Embryonic facial prominence (tissue), 1 donor: ENCODE data around the gene BEND3.

Source experiments
- DNase-seq: peaks from one replicate; pipeline ENCODE4 v3.0.0-alpha.2; 2016; ENCODE audit errors: extremely low spot score

BEND3 gene

DNA sequence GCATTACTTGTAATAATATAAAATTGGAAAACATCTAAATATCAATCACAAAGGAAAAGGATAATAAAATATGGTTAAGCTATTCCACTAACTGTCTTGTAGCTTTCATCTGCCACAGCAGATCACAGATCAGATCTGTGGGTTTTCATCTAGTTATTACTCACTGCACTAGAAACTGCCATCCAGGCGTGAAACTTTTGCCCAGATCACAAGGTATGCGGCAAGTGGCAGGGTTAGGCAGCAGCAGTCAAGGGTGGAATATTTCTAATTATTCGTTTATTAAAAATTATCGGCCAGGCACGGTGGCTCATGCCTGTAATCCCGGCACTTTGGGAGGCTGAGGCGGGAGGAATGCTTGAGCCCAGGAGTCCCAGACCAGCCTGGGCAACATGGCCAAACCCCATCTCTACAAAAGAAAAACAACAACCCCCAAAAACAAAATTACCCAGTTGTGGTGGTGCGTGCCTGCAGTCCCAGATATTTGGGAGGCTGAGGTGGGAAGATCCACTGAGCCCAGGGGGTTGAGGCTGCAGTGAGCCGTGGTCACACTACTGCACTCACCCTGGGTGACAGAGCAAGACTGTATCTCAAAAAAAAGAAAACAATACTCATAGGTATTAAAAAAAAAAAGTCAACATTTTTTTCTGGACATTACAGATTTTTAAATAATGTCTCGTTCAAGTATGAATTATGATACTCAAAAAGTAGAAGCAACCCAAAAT, 32.1 kb downstream of the BEND3 start:
- no peak for DNase-seq

DNA sequence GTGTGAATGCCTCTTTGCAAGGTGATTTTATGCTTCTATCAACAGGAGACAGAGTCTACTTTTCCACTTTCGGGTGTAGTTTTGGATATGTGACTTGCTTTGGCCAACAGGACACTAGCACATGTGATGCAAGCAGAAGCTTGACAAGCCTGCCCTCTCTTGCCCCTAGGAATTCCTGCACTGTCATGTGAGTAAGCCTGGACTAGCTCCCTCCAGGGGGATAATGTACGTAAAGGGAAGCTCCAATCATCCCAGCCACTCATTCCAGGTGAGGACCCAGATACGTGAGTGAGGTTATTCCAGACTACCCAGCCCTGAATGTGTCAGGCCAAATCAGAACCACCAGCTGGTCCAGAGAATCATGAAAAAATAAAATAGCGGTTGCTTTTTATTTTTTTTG, 33.3 kb downstream of the BEND3 start:
- DNase-seq: no peak

DNA sequence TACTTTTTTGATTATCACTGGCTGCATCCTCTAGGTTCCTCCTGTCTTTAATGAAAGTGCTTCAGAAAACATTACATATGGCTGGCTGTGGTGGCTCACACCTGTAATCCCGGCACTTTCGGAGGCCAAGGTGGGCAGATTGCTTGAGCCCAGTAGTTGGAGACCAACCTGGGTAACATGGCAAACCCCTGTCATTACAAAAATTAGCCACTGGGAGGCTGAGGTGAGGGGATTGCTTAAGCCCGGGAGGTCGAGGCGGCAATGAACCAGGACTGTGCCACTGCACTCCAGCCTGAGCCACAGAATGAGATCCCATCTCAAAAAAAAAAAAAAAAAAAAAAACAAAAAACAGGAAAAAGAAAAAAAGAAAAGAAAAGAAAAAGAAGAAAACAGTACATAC, 35.3 kb downstream of the BEND3 start:
- DNase-seq: no peak

DNA sequence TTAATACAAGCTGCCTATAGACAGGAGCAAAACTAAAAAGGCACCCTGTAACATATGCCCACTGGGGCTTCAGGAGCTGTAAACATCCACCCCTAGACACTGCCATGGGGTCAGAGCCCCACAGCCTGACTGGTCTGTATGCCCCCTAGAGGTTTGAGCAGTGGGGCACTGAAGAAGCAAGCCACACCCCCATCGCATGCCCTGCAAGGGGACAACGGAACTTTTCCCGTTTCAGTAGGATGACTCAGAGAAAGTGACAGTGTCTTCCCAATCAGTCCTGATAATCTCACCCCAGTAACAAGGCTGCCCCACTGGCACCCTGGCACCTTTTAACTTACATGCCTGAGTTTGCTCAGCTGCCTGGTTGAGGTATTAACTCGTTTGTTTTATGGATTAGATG, 35.9 kb downstream of the BEND3 start:
- DNase-seq: no peak

DNA sequence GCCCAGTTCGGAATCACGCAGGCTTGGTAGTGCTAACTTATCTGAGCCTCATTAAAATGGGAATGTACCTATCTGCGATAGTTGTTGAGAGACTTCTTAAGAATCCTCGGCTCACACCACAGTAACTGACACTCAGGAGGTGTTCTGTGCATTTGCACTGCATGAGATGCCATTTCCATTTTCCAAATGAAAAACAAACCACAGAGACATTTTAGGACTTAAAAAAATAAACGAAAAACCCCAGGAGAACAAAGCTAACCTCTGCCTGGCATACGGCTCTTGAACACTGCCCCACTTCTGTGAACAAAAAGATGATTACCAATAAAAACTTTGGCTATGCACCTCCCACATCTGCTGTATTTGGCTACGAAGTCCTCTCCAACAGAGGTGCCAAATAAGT, 37.6 kb downstream of the BEND3 start:
- no peak for DNase-seq

DNA sequence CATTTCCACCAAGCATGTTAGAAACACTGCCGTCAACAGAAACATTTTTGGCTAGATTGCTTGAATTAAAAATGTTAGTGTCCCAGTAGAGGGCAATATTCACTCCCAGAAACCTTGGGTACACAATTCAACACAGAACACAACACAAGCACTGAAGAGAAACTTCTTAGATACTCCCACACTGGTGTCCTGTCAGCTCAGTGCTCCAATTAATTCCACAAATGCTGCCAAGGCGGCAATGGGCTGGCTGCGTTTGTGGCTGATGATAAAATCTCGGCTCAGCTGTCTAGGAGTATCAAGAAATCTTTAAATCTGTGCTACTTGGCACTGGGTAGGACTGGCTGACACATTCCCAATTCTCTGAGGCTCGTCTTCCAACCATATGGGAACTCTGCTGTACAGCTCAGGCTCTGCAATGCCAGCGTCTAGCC, 39.3 kb downstream of the BEND3 start:
- DNase-seq: no peak

DNA sequence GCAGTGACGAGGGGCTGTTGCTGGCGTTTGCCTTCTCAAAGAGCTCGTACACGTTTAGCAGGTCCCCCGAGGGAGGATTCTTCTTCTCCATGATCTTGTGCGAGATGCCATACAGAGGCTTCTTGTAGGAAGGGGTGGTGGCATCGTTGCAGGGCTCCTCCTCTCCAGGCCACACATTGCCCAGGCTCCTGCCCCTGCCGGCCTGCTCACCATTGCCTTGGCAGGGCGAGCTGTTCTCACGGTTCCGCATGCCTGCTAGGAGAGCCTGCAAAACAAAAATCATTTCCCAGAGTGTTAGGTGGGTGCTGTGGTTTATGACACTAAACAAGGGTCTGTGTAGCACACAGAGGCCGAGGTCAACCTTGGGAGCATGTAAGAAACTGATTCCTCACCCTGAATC, 44.6 kb downstream of the BEND3 start:
- no peak for DNase-seq

DNA sequence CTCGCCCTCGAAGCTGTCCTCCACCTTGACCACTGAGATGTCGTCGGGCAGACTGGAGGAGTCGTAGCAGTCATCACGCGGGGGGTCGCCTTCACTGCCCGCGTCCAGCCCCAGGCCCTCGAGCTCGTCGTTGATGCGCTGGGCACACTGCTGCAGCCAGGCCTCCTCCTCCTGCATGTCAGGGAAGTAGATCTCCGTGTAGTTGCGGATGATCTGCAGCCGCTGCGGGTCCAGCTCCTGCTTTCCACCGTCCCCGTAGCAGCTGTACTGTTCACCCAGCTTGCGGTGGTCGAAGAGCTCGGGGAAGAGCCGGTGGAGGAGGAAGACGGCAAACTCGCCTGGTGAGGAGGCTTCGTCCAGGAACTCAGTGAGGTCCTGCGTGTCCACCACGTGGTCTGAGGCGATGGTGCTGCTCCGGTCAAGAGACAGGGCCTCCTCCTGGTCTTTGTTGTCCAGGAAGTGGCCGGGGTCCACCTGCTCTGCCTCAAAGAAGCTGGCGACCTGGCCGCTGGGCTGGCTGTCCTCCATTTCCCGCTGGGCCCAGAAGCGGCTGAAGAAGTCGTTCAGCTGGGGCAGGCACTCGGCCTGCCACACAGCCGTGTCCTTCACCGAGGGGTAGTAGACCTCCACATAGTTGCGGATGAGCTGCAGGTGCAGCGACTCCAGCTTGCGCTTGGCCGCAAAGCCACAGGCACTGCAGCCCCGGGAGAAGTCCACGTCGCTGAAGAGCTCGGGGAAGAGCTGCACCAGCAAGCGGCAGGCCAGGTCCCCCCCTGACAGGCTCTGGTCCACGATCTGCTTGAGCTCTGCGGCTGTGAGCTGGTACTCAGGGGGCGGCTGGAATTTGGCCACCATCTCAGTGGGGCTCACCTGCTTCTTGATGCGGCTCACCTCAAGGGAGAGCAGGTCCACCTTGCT, 45.4 kb downstream of the BEND3 start:
- no peak for DNase-seq

DNA sequence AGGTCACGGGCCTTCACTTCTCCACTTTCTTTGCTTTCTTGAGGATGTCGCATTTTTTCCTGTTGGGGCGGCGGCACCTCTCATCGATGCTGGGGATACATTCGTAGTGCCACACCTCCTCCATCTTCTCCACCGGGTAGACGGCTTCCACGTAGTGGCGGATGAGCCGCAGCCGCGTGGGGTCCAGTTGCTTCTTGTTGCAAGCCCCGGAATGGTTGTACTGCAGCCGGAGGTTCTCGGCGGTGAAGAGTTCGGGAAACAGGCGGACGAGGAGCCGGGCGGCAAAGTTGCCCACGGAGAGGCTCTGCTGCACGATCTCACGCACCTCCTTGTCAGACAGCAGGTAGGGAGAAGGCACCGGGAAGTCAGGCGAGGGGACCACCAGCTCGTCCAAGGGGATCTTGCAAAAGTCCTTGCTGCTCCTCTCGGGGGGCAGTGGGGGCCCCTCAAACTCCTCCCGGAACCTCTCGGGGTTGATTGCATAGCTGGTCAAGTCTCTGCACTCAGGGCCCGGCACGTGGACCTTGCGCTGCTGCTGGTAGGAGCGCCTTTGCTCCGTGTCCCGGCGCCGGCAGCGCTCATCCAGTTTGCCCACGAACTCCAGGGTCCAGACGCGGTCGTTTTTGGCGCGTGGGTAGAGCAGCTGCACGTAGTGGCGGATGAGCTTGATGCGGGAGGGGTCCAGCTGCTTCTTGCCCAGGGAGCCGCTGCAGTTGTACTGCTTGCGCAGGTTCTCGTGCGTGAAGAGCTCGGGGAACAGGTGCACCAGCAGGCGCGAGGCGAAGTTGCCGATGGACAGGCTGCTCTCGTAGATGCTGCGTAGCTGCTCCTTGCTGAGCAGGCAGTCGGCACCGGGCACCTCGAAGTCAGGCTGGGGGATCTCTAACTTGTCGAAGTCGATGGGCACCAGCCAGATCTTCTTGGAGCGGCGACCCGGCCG, 46.4 kb downstream of the BEND3 start:
- DNase-seq: no peak

DNA sequence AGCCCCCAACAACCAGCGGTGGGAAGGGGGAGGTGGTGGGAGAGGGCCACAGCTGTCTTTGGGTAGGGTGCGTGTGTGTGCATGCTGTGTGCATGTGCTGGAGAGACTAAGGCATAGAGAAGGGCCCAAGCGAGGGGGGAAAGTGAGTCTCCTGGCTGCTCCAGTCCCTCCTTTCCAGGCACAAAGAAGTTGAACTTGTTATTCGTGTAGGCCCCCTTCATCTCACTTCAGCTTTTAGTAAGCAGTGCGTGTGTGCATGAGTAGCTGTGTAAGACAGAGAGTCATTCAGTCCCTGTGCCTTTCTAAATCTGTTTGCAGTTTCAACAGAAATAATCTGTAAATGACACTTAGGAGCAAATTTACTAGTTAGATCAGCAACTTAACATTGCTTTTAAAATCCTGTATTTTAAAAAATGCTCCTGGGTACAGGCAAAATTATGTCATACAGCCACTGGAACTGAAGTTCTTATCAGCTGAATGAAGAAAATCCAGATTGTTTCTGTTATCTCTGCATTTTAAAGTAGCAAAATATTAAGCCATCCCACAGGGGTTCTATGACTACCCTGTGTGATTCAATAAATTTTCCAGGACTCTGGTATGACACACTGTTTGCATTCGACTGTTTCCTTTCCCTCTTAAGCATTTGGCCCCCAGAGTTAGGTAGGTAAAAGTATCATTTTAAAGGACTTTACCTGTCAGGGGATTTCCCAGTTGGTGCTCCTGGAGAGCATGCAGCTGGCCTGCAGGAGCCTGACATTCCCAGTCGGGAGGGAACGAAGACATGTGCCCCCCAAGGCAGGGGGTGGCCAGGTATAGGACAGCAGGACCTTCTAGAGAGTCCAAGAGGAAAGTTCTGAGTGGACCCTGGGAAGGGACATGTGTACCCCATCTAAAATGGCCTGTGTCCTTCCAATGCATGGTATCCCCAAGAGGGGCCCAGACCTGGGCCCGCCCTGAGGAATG, 48.3 kb downstream of the BEND3 start:
- DNase-seq: no peak

DNA sequence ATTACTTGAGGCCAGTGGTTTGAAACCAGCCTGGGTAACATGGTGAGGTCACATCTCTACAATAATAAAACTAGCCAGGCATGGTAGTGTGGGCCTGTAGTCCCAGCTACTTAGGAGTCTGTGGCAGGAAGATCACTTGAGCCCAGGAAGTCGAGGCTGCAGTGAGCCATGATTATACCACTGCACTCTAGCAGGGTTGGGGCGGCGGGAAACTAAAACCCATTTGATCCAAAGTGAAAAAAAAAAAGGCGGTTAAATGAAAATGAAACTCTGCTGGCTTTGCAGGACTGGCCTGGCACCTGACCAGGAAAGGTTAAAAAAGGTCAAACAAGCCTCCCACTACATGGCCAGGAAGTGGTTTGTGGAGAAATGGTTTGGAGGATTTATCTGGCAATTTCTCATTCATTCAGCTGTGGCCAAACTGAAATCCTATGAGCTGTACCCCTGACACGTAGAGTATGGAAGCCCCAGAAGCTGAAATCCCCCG, 50.7 kb downstream of the BEND3 start:
- DNase-seq: no peak

DNA sequence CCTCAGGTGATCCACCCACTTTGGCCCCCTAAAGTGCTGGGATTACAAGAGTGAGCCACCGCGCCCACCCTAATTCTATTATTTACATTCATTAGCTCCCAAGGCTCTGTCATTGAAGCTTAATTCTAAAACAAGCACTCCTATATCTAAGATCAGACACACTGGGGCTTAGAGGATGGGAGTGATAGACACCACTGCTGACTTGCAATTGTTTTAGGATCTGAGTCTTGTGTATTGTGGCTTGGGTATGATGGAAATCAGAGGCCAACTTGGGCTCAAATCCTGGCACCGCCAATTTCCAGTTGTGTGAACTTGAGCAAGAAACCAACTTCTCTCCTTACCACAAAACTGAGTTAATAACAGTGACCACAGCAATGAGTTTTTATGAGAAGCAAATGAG, 52.6 kb downstream of the BEND3 start:
- no peak for DNase-seq

DNA sequence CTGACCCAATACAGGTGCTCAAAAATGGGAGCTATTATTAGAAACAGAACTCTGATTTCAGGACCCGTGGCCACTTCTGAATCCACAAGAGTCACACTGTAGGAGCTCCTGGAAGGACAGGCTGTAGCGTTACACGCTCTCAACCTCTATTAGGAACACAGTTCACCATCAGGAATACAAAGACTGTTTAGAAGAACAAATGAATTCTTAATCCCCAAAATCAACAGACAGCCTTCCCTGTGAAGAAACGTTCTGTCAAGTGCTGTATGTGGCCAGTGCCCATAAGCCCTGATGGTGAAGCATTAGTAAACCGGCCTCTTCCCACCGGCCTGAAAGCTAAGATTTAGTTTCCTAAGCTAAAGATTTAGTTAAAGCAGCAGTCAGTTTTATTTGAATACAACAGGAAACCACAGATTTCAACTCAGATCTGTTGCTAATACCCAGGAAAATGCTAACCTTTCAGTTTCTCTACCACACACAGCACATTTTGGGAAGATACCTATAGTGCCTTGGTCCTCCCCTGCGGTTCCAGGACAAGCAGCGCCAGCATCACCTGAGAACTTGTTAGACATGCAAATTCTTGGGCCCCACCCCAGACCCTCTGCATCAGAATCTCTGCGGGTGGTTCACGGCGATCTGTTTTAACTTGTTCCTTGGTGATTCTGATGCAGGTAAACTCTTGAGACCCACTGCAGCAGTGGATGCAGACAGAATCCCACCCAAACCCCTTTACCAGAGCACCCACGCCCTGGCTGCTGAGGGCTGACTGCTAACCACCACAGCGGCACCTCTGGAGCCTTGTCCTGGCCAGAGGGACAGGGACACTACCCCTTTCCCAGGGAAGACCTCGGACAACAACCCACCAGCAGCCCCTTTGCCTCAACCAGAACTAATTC, 53.9 kb downstream of the BEND3 start:
- no peak for DNase-seq

DNA sequence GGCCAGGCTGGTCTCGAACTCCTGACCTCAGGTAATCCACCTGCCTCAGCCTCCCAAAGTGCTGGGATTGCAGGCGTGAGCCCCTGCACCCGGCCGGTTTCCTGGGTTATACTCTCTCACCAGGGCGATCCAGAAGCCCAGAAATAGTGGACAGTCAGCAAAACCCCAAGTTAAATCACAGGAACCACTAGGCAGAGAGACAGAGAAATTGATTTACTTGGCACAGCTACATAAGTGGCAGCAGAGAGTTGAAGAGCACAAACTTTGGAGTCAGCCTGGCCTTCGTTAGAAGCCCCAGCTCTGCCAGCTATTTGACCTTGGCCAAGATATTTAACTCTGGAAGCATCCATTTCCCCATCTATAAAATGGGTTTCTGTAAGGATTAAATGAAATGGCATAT, 54.6 kb downstream of the BEND3 start:
- no peak for DNase-seq

DNA sequence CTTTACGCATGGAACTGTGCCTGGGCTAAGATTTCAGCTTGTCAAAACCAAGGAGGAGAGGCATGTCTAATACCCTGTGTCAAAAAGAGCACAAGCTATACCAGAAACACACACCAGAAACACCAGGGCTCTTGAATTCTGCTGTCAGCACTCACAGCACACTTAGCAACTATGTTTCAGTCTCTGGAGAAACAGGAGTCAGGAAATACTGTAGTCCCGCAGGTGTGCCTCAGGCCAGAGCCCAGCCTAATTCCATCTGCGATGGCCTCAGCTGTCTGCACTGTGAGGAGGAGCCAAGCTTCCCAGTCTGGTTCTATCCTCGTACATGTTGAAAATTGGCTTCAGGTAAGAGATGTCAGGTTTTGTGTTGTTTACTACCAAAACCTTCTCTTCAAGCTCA, 55.7 kb downstream of the BEND3 start:
- DNase-seq: no peak

DNA sequence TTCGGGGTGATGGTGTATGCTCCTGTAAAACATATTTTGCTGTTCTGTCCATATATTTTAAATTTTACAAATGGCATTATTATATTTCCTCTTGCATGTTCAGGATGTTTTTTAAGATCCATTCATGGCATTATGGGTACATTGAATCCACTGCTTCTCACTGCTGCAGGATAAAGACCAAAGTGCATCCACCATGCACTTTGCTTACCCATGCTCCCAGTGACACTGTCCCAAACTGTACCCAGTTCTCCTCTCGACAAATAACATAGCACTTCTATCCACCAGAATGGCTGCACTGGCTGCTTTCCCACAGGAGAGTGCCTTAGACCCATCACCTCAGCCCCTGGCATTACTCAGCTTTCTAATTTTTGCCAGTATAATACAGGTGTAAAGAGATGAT, 57.6 kb downstream of the BEND3 start:
- DNase-seq: no peak

DNA sequence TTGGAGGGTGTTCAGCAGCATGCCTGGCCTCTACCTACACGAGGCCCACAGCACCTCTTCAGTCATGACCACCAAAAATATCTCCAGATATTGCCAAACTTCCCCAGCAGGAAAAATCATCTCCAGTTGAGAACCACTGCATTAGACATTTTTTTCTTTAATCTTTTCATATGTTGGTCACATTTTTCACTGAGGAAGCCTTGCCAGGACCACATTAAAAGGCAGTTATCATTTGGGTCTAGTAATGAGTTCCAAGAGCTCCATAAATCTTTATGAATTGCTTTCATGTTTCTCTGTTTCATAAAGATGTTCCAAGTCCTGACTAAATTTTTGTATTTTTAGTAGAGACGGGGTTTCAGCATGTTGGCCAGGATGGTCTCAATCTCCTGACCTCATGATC, 58.5 kb downstream of the BEND3 start:
- no peak for DNase-seq

DNA sequence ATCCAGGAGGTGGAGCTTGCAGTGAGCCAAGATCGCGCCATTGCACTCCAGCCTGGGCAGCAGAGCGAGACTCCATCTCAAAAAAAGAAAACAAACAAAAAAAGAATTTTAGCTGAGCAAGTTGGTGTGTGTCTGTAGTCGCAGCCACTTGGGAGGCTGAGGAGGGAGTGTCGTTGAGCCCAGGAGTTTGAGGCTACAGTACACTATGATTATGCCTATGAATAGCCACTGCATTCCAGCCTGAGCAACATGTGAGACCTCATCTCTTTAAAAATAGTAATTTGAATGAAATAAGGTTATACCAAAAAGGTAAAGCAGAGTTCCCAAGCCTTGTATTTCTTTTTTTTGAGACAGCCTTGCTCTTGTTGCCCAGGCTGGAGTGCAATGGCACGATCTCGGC, 67.5 kb downstream of the BEND3 start:
- DNase-seq: no peak

DNA sequence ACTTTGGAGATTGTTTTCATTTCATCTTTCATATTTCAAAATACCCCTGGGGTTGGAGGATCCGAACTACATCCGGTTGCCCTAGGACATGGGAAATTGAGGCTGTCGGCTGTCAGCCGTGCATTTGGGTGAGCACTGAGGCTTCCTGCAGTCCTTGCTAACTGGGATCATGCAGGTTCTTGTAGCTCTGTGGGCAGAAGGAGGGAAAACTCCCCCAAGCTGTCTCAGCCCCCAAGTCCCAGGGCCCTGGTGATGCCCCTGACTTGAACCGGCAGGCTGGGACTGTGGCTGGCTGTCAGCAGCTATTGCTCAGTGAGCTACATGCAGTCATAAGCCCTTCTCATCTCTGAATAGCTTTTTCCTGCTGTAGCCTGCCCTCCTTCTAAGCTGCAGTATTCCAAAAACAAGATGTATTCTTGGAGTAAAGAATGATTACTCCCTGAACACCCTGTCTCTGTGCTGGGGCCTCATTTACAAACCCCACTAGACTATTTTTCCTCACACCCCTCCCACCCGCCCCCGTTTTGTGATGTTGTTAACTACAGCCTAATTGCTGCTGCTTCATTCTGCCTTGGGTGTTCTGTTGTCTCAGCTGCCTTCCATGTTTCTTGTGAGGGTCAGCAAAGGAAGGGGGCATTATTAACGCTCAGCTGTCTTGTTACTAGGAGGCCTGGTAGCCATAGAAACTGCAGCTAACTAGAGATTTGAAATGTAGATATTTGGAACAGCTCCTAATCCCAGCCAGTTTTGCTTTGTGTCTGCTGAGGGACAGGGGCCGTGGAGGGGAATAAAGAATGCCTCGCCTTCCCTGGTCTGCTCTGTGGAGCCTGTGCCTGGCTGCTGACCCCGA, 69.3 kb downstream of the BEND3 start:
- DNase-seq: no peak
